PC-3 (cell line): ENCODE measurements around the gene CHGA. TPM values are rescaled to one million over a fixed set of nuclear protein-coding genes. Genes with fewer than 3 reads are reported as not detected.

Experiments
- ATAC-seq: fragments of 200-7000 bp; cut with Tn5 transposase; 2 replicates; pipeline ENCODE4 v1.9.1; 2020; ENCODE audit warnings: mild to moderate bottlenecking, moderate library complexity
- BruUV-seq: library from RNA; stranded (reverse); fragments of 400-500 nt; replicated peaks from 2 replicates; lab custom pipeline; 2021; lab: Mats Ljungman, UMichigan
- CTCF ChIA-PET: fragments of 300-600 bp; sonication (Branson Sonifier 250); formaldehyde crosslinking; loops from one replicate; lab custom pipeline; 2022; ENCODE audit warnings: antibody characterized with exemption; lab: Charles Lee
- POLR2A ChIA-PET: fragments of 300-600 bp; sonication (Branson Sonifier 250); formaldehyde crosslinking; loops from one replicate; lab custom pipeline; 2022; ENCODE audit warnings: antibody characterized with exemption; ENCODE audit not compliant: unreplicated experiment; lab: Charles Lee
- DNase-seq: peaks from one replicate; pipeline ENCODE4 v3.0.0-alpha.2; 2015
- H2AFZ ChIP-seq: fragments of 300-600 bp; sonication (generic); 2 replicates; pipeline ENCODE4 v1.6.0; 2016; ENCODE audit warnings: antibody characterized with exemption, low read length
- H3F3A ChIP-seq: fragments of 300-600 bp; sonication (generic); one replicate; pipeline ENCODE4 v1.6.0; 2017; ENCODE audit warnings: antibody characterized with exemption, low read length, control low read depth, mild to moderate bottlenecking; ENCODE audit not compliant: unreplicated experiment
- H3K27ac ChIP-seq: fragments of 300-600 bp; sonication (generic); 2 replicates; pipeline ENCODE4 v1.5.1; 2016; ENCODE audit warnings: mild to moderate bottlenecking, low read length
- H3K27me3 ChIP-seq: fragments of 300-600 bp; sonication (generic); 2 replicates; pipeline ENCODE4 v1.6.1; 2016; ENCODE audit warnings: low read length, mixed read lengths
- H3K36me3 ChIP-seq: fragments of 300-600 bp; sonication (generic); 2 replicates; pipeline ENCODE4 v1.6.1; 2016; ENCODE audit warnings: low read depth, mixed run types, low read length, mixed read lengths
- H3K4me1 ChIP-seq: fragments of 300-600 bp; sonication (generic); 2 replicates; pipeline ENCODE4 v1.5.1; 2016; ENCODE audit warnings: low read length; ENCODE audit not compliant: insufficient read depth
- H3K4me2 ChIP-seq: fragments of 300-600 bp; sonication (generic); 2 replicates; pipeline ENCODE4 v1.6.0; 2016; ENCODE audit warnings: low read length
- H3K4me3 ChIP-seq: fragments of 300-600 bp; sonication (generic); 2 replicates; pipeline ENCODE4 v1.5.1; 2016; ENCODE audit warnings: mild to moderate bottlenecking, low read length, mixed read lengths
- H3K79me2 ChIP-seq: fragments of 300-600 bp; sonication (generic); 2 replicates; pipeline ENCODE4 v1.6.1; 2017; ENCODE audit warnings: low read length, mixed read lengths
- H3K9ac ChIP-seq: fragments of 300-600 bp; sonication (generic); 2 replicates; pipeline ENCODE4 v1.6.0; 2016; ENCODE audit warnings: mild to moderate bottlenecking, low read length
- H3K9me2 ChIP-seq: fragments of 300-600 bp; sonication (generic); replicated peaks from 2 replicates; pipeline ENCODE4 v1.6.1; 2016; ENCODE audit warnings: mixed run types, low read length, mixed read lengths
- H3K9me3 ChIP-seq: fragments of 300-600 bp; sonication (generic); 2 replicates; pipeline ENCODE4 v1.6.1; 2016; ENCODE audit warnings: low read length, mixed read lengths
- H4K20me1 ChIP-seq: fragments of 300-600 bp; sonication (generic); 2 replicates; pipeline ENCODE4 v1.6.1; 2016; ENCODE audit warnings: low read length, mixed read lengths
- CTCF ChIP-seq: fragments of 300-600 bp; sonication (generic); conservative IDR thresholded peaks from 2 replicates; pipeline ENCODE4 v1.5.1; 2017; ENCODE audit warnings: antibody characterized with exemption, low read depth, mild to moderate bottlenecking, low read length
- EZH2 ChIP-seq: fragments of 300-600 bp; sonication (generic); IDR thresholded peaks from one replicate; pipeline ENCODE4 v1.6.1; 2017; ENCODE audit warnings: antibody characterized with exemption, mild to moderate bottlenecking, low read length; ENCODE audit not compliant: unreplicated experiment
- EZH2phosphoT487 ChIP-seq: fragments of 300-600 bp; sonication (generic); IDR thresholded peaks from 2 replicates; pipeline ENCODE4 v1.6.1; 2018; ENCODE audit warnings: mild to moderate bottlenecking, antibody characterized with exemption, low read length, borderline replicate concordance
- intact Hi-C: fragments of 100-400 bp; cut with micrococcal nuclease; formaldehyde crosslinking; loops from 2 replicates; pipeline ENCODE4 v1.9.0; 2023
- total RNA-seq: library from RNA; depleted of rRNA; stranded (reverse); fragments of >200 nt; gene quantifications from 2 replicates; pipeline ENCODE4 v1.2.3, GENCODE V29; 2014

Gene CHGA
- total RNA-seq, 1 experiment from 2014 or later = not detected

- Histone ChIP-seq H3K9me3 (no peaks in the 10 kb centered on the region), H3K4me1 (peaks cover 6% of the 10 kb centered on the region; the same call in 1 of the 2 replicates), H3K36me3 (no peaks in the 10 kb centered on the region), H3K79me2 (no peaks in the 10 kb centered on the region), H3K27ac (no peak overlapping the region), H3K4me3 (no peak overlapping the region), H3K9me2 (no peaks in the 10 kb centered on the region), H2AFZ (no peak overlapping the region), H3F3A (no peaks in the 10 kb centered on the region), H3K4me2 (no peak overlapping the region), H3K27me3 (peaks cover 41% of the 10 kb centered on the region), H3K9ac (no peak overlapping the region), H4K20me1 (no peaks in the 10 kb centered on the region)
- POLR2A ChIA-PET = no interaction called here
- no peak for TF ChIP-seq EZH2
- no peak for TF ChIP-seq CTCF
- no peak for TF ChIP-seq EZH2phosphoT487
- ATAC-seq (no peak), DNase-seq (no peak)
- intact Hi-C loops = no loop called here
- CTCF ChIA-PET = no interaction called here
- BruUV-seq = no TSS peak
Measured at GRCh38 chr14:92877757-92878431, 45.1 kb upstream of the CHGA start.

GRCh38 chr14:92880351-92880750 lies 42.6 kb upstream of the CHGA start:
- ChIA-PET CTCF (interaction anchor here (0.7 kb wide), 1 partner anchor 252 kb away, joined by 3 read pairs; no protein-coding TSS in a partner anchor), POLR2A (no interaction called here)
- Histone ChIP-seq H3K4me3 (no peak overlapping the region), H2AFZ (peak overlapping the region; percentile 72; the same call in 1 of the 2 replicates), H3K9me2 (no peaks in the 10 kb centered on the region), H3F3A (no peaks in the 10 kb centered on the region), H3K36me3 (no peaks in the 10 kb centered on the region), H3K27me3 (peaks cover 36% of the 10 kb centered on the region), H3K4me1 (peaks cover 6% of the 10 kb centered on the region; the same call in 1 of the 2 replicates), H3K9me3 (no peaks in the 10 kb centered on the region), H3K9ac (no peak overlapping the region), H3K27ac (no peak overlapping the region), H3K79me2 (no peaks in the 10 kb centered on the region), H4K20me1 (no peaks in the 10 kb centered on the region), H3K4me2 (peak overlapping the region; percentile 84; the same call in 1 of the 2 replicates)
- TF ChIP-seq EZH2 (no peak), EZH2phosphoT487 (no peak), CTCF (no peak)
- peak; percentile 29 for DNase-seq
- intact Hi-C loops = no loop called here
- BruUV-seq = no TSS peak
- ATAC-seq = peak; percentile 15; the same call in 1 of the 2 replicates

GRCh38 chr14:92880851-92881250 lies 42.1 kb upstream of the CHGA start:
- Histone ChIP-seq H3K79me2 (no peaks in the 10 kb centered on the region), H3F3A (no peaks in the 10 kb centered on the region), H3K4me1 (peaks cover 6% of the 10 kb centered on the region; the same call in 1 of the 2 replicates), H3K27me3 (peaks cover 39% of the 10 kb centered on the region), H2AFZ (peak overlapping the region; percentile 72), H3K27ac (no peak overlapping the region), H3K4me3 (peak overlapping the region; percentile 50; the same call in 1 of the 2 replicates), H3K36me3 (no peaks in the 10 kb centered on the region), H3K4me2 (peak overlapping the region; percentile 84), H3K9ac (no peak overlapping the region), H3K9me3 (no peaks in the 10 kb centered on the region), H4K20me1 (no peaks in the 10 kb centered on the region), H3K9me2 (no peaks in the 10 kb centered on the region)
- DNase-seq (peak; percentile 66), ATAC-seq (peak; percentile 83)
- POLR2A ChIA-PET = no interaction called here
- TF ChIP-seq EZH2phosphoT487 (no peak), CTCF (peak; percentile 70)
- intact Hi-C loops = no loop called here
- CTCF ChIA-PET = interaction anchor here (0.6 to 0.7 kb wide), 3 partner anchors 110 to 474 kb away, joined by 3 to 7 read pairs (median 3); no protein-coding TSS in a partner anchor
- BruUV-seq = no TSS peak
